NCI-H146 treated with DMSO at 0.1 percent for 48 hours (cell line): ENCODE data around the gene TCP1.
"Not testable (repeated sequence)": the region's sequence is repeated elsewhere in the genome, so short reads cannot be mapped to it uniquely, and the experiment has no call there.

Experiments used
- DNase-seq: peaks from one replicate; lab custom pipeline; 2025; ENCODE audit not compliant: unreplicated experiment; lab: John Stamatoyannopoulos, UW

TCP1 gene

DNA sequence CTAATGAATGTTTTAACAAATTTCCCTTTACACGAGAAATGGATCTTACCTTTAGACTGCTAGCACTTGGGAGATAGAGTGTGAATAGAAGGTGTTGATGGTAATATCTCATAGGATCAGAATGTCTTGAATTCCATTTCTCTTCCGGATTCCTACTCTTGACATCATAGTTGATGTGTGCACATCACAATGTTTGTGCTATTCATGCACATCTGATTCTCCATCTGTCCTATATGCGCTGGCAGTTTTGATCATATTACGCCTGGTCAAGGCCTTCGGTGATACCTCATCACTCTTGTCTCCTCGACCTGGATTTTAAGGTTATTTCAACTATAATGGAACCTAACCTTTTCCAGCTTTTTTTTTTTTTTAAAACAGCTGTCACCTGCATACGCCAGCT lies 44.3 kb downstream of the TCP1 start:
- DNase-seq, result no peak

DNA sequence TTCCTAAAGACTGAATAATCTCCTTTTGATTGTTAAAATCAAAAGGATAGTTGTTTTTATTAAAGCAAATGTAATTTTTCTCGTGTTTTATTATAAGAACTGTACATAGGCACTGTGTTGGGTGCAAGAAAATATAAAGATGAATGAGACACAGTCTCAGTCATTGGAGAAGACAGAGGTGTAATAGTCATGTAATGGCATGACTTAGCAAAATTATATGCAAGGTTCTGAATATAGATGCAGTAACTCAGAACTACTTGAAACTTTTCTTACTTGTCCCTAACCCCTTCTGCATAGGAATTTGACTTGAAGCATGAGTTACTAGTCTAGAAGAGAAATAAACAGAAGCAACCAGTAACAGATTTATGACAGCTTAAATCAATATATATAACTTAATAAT lies 47.2 kb downstream of the TCP1 start:
- no peak for DNase-seq

DNA sequence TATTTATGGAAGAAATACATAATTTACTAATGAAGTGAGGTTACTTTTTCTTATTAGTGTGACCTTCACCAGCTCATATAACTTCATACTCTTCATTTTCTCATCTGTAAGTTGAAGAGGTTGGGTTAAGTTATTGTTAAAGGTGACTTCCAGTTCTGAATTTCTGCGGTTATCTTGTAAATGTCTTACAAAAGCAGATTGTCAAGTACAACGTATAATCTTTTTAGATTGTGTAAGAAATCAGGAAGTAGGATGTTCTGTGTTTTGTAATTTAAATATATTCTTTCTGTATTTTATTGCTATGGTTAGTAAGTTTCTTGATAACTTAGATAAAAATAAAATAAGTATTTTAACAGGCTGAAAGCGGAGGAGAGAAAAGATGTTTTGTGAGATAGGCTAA lies 50.1 kb downstream of the TCP1 start:
- DNase-seq, result no peak

DNA sequence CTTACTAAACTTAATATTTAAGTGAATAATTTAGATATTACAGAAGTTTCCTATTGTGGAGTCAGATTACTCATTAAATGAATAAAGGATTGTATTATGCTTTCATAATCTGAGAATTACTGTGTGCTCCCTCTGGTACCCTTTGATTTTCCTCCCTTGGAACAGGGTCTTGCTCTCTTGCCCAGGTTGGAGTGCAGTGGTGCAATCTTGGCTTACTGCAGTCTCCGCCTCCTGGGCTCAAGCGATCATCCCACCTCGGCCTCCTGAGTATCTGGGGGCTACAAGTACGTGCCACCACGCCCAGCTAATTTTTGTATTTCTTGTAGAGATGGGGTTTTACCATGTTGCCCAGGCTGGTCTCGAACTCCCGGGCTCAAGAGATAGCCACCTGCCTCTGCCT lies 52.5 kb downstream of the TCP1 start:
- DNase-seq, result no peak

DNA sequence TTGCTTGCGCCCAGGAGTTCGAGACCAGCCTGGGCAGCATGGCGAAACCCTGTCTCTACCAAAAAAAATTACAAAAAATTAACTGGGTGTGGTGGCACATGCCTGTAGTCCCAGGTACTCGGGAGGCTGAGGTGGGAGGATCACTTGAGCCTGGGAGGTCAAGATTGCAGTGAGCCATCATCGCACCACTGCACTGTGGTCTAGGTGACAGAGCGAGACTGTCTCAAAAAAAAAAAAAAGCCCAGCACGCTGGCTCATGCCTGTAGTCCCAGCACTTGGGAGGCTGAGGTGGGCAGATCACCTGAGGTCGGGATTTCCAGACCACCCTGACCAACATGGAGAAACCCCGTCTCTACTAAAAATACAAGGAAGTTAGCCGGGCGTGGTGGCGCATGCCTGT lies 56.0 kb downstream of the TCP1 start:
- not testable (repeated sequence) for DNase-seq

DNA sequence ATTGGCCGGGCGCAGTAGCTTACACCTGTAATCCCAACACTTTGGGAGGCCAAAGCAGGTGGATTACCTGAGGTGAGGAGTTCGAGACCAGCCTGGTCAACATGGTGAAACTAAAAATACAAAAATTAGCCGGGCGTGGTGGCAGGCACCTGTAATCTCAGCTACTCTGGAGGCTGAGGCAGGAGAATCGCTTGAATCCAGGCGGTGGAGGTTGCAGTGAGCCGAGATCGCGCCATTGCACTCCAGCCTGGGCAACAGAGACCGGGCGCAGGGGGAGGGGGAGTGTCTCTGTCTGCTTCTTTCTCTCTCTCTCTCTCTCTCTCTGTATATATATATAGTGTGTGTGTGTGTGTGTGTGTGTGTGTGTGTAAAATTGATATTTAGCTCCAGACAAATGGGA lies 56.9 kb downstream of the TCP1 start:
- not testable (repeated sequence) for DNase-seq

DNA sequence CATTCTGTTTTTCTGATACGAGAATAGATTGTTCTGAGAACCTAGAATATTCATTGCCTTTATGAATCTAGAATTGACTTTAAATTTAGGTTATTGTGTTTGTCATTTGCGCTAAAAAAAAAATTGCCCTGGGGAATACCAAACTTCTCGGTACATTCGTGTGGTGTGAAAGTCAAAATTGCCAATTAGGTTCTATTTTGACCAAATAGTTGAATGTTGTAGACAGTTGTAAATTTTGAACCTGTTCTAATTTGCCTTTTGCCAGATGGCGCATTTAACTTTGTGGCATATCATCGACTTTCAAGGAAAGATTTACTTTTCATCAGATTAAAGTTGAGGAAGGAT lies 59.1 kb downstream of the TCP1 start:
- DNase-seq, result no peak

DNA sequence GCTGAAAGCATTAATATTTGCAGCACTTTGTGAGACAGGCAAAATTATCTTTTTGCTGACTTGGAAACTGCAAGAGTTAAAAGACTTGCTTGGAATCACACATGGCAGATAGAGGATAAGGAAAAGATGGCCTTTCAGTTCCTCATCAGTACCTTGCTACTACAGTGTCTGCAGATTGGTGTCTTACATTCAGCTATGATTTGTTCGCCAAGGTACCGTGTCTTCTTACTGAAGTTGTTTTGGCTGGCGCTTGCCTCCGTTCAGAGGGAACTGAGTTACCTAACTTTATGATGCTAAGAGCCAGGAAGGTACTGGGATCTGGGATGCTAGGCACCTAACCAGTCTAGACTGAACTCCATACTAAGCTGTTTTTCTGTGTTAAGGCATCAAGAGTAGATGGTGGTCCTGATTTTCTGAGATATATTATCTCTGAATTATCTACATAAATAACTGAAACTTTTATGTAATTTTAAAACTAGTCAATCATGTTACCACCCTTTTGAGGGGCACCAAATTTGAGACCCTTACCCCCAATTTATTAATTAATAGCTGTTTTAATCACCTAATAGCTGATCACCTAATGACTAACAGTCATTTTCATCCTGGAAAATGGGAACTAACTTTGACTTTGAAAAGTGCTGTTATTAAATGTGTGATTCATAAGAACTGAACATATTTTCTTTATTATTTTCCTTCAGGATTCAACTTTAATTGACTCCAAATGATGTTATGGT lies 59.6 kb downstream of the TCP1 start:
- no peak for DNase-seq

DNA sequence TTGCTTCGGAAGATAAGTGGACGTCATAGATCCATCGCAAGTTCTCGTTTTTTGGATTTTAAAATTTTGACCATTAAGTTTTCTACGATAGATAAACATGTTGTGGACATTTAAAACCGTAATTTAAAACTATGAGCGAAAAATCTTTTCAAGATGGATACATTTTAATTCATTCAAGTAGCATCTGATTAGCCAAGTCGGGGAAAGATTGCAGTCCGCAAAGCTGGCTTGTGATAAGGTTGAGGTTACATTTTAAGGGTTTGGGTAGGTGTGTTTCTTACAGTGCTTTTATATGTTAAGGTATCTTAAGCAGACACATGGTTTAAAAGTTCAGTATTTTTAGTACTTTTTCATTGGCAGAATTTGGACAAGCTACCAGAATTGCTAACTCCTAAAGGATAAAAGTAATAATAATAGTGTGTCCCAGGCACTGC lies 60.9 kb downstream of the TCP1 start:
- no peak for DNase-seq
